HG02981 (cell line): ENCODE data around the gene NF1.
"Not testable (repeated sequence)": the region's sequence is repeated elsewhere in the genome, so short reads cannot be mapped to it uniquely, and the experiment has no call there.

Source experiments
- ATAC-seq: cut with Tn5 transposase; IDR thresholded peaks from one replicate; pipeline ENCODE4 v1.9.1; 2021; ENCODE audit warnings: mild to moderate bottlenecking, moderate library complexity; ENCODE audit not compliant: unreplicated experiment

The NF1 gene

GRCh38 chr17:31320241-31320640 lies 225.5 kb downstream of the NF1 start:
- no peak for ATAC-seq

GRCh38 chr17:31320791-31321190 lies 226.0 kb downstream of the NF1 start:
- ATAC-seq = no peak

- ATAC-seq = no peak
These were observed 226.7 kb downstream of the NF1 start, which contains the start of gene EVI2A for GRCh38 chr17:31321481-31321880. EVI2A (minus strand) TSS chr17:31321622; CDS start chr17:31319013, 2,609 bp downstream.

- no peak for ATAC-seq
These were observed 227.2 kb downstream of the NF1 start for GRCh38 chr17:31321966-31322365.

- ATAC-seq = no peak
These were observed 228.8 kb downstream of the NF1 start for GRCh38 chr17:31323551-31323950.

- no peak for ATAC-seq
These were observed 232.9 kb downstream of the NF1 start for GRCh38 chr17:31327534-31328159.

- ATAC-seq = no peak
These were observed 233.4 kb downstream of the NF1 start for GRCh38 chr17:31328160-31328535.

- no peak for ATAC-seq
These were observed 234.4 kb downstream of the NF1 start for GRCh38 chr17:31329221-31329620.

GRCh38 chr17:31339906-31340661 lies 245.3 kb downstream of the NF1 start:
- no peak for ATAC-seq

GRCh38 chr17:31345191-31345747 lies 250.5 kb downstream of the NF1 start:
- ATAC-seq = not testable (repeated sequence)

- ATAC-seq = no peak
These were observed 254.7 kb downstream of the NF1 start for GRCh38 chr17:31349454-31349853.

GRCh38 chr17:31355935-31356334 lies 261.2 kb downstream of the NF1 start:
- ATAC-seq = no peak

GRCh38 chr17:31357091-31357490 lies 262.3 kb downstream of the NF1 start:
- no peak for ATAC-seq

- ATAC-seq = no peak
These were observed 263.1 kb downstream of the NF1 start for GRCh38 chr17:31357839-31358394.

- no peak for ATAC-seq
These were observed 269.2 kb downstream of the NF1 start for GRCh38 chr17:31364012-31364411.

GRCh38 chr17:31366088-31366487 lies 271.3 kb downstream of the NF1 start:
- no peak for ATAC-seq

- ATAC-seq = no peak
These were observed 274.5 kb downstream of the NF1 start for GRCh38 chr17:31369266-31369665.

- ATAC-seq = no peak
These were observed 276.8 kb downstream of the NF1 start for GRCh38 chr17:31371511-31372097.

GRCh38 chr17:31373150-31374093 lies 278.6 kb downstream of the NF1 start:
- ATAC-seq = peak; percentile 47

GRCh38 chr17:31374094-31374447 lies 279.3 kb downstream of the NF1 start:
- no peak for ATAC-seq
